ENCODE data around the gene RND3.

Gene RND3

DNA sequence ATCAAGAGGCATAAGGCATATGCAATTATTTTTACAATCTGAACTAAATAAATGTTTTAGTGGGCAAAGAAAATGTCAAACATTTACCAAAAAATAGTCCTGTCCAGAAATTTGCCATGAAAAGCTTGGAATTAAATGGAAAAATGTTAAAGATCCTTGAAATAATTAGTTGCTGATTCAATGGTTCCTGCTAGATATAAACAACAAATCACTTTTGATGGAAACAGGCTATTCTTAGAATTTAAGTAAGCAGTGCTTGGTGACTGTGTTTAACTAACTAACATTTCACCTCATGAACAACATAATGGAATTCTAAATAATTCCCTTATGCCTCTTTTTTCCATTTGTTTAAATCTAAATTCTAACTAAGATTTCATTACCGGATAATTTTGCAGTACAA is 3.9 kb downstream of the RND3 start:
- Mint-ChIP-seq H3K4me1 (peaks cover 23% of the 10 kb centered on the region), H3K4me3 (no peak overlapping the region), H3K9me3 (no peaks in the 10 kb centered on the region), H3K27ac (no peak overlapping the region), H3K27me3 (peaks cover 44% of the 10 kb centered on the region)
- no peak for ATAC-seq
- no peak for DNase-seq

GRCh38 chr2:150482667-150483400 is 4.6 kb downstream of the RND3 start:
- peaks cover 23% of the 10 kb centered on the region for H3K4me1 Mint-ChIP-seq
- H3K9me3 Mint-ChIP-seq: no peaks in the 10 kb centered on the region
- no peak overlapping the region for H3K4me3 Mint-ChIP-seq
- DNase-seq: no peak
- no peak overlapping the region for H3K27ac Mint-ChIP-seq
- ATAC-seq: no peak
- H3K27me3 Mint-ChIP-seq: peaks cover 37% of the 10 kb centered on the region

- H3K9me3 Mint-ChIP-seq: no peaks in the 10 kb centered on the region
- DNase-seq (no peak), ATAC-seq (no peak)
- no peak overlapping the region for H3K27ac Mint-ChIP-seq
- H3K27me3 Mint-ChIP-seq: peaks cover 30% of the 10 kb centered on the region
- H3K4me1 Mint-ChIP-seq: peaks cover 17% of the 10 kb centered on the region
- no peak overlapping the region for H3K4me3 Mint-ChIP-seq
These were observed 5.4 kb downstream of the RND3 start for GRCh38 chr2:150482111-150482510.

DNA sequence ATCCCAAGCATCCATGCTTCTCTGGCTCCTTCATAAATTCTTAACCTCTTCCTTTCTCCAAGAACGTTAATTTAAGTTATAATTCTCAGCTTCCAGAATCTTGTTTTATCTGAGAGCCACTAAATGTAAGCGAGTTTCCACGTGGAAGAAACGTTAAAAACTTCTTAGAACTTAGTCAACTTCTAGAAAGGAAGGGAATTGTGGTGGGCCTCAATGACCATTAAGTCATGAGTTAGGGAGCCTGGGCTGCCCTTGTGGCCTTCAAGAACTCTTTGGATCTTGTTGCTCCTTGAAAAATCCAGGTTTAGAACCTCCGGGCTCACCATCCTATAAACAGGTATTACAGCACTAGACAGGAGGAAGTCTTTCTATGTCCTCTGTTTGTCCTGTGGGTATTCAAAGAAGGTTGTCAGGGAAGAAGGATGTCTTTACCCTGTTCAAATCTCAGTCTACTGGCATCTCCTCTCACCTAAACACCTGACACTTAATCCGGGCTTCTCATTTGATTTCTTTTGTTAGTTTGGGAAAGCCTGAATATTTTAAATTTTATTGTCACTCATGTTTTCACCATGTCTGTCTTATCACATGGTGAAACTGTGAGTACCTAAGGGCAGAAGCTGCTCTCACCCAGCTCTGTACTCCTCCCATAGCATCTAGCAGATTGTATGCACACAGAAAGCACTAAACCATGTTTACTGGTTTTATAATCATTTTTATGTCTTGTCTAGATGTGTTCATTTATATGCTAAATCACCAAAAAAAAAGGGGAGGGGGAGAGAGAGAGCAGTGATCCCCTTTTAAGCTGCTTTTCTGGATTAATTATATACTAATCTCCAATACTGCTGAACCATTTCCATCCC is 6.3 kb downstream of the RND3 start:
- no peak overlapping the region for H3K4me3 Mint-ChIP-seq

DNA sequence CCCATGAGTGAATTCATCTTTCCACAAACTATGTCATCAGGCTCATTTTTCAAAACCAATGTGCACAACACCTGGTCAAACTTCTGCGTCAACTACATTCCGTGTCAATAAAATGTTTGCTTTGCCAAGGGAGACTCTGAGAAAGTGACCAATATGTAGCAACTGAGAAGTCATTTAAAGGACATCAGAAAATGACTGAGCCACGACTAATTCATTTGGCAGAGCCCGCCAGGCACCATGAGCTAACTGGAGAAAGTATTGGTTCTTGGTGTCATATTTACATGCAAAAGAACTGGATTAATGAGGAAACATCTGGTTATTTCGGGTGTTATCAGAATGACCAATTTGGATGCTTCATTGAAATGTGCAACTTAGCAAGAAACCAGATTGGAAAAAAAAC is 7.2 kb downstream of the RND3 start:
- Mint-ChIP-seq H3K27me3 (peaks cover 11% of the 10 kb centered on the region), H3K27ac (no peak overlapping the region), H3K4me1 (no peaks in the 10 kb centered on the region), H3K4me3 (no peak overlapping the region), H3K9me3 (no peaks in the 10 kb centered on the region)
- ATAC-seq: no peak
- no peak for DNase-seq

More for the DNA sequence above, 6.3 kb downstream of the RND3 start:
- H3K4me1 Mint-ChIP-seq: peaks cover 8% of the 10 kb centered on the region
- H3K27ac Mint-ChIP-seq: no peak overlapping the region
- ATAC-seq (no peak), DNase-seq (no peak)
- H3K9me3 Mint-ChIP-seq: no peaks in the 10 kb centered on the region
- peaks cover 21% of the 10 kb centered on the region for H3K27me3 Mint-ChIP-seq

GRCh38 chr2:150479075-150479915 is 8.2 kb downstream of the RND3 start:
- Mint-ChIP-seq H3K4me1 (no peaks in the 10 kb centered on the region), H3K27me3 (peaks cover 2% of the 10 kb centered on the region), H3K4me3 (no peak overlapping the region), H3K9me3 (peaks cover 0 to 1% of the 10 kb centered on the region in 2 donors), H3K27ac (no peak overlapping the region)
- DNase-seq (no peak), ATAC-seq (no peak)

DNA sequence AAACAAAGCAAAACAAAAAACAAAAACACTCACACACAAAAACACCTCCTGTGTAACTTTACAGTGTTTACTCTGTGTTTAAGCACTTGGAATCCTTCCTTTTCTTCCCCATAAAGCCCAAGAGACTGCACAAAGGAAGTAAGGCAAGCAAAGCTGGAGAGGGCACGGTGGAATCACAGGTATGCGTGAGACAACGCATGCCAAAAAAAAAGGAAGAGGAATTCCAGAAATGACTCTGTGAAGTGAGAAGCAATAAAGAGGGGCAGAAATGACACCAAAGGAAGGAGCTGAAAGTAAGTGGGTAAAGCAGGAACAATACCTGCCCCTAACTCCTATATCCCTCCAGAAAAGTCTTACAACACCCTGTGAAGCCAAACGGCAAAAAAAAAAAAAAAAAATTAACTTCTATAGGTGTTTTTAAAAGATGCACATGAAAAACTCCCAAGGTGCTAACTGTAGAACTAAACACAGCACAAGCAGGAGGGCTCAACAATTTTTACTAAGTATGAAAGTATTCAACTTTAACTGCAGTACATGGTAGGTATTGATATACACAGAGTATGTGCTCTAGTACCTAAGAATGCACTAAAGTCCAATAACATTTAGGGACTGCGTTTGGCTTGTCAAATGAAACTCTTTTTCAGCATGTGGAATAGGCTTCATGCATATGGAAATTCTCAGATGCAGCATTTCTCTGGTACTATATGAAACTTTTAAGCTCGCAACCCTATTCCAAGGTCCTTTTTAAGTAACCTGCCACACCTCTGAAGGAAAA is 9.1 kb downstream of the RND3 start:
- ATAC-seq (no peak), DNase-seq (no peak)
- Mint-ChIP-seq H3K27me3 (no peaks in the 10 kb centered on the region), H3K4me1 (no peaks in the 10 kb centered on the region), H3K27ac (no peak overlapping the region), H3K9me3 (peaks cover 0 to 6% of the 10 kb centered on the region in 2 donors), H3K4me3 (no peak overlapping the region)

DNA sequence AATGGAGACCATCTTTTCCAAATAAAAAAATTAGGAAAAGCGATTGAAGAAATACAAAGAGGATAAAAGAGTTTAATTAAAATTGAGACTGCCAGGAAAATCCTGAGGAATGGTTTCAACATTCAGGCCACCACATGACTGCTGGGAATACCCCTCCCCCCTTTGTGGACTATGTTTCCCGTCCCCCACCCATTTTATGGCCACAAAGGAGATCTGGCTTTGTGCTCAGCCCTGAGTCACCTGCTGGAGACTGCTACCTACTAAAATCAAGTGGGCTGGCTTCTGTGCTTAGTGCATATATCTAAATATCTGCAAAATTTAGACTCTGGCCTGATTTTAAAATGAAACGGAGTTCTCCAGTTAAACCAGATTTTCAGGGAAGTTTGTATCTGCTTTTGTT is 10.1 kb downstream of the RND3 start:
- Mint-ChIP-seq H3K4me3 (no peak overlapping the region), H3K9me3 (peaks cover 0 to 6% of the 10 kb centered on the region in 2 donors), H3K27ac (no peak overlapping the region), H3K4me1 (no peaks in the 10 kb centered on the region), H3K27me3 (no peaks in the 10 kb centered on the region)
- ATAC-seq (no peak), DNase-seq (no peak)

- DNase-seq: no peak
- peaks cover 0 to 6% of the 10 kb centered on the region in 2 donors for H3K9me3 Mint-ChIP-seq
- no peak overlapping the region for H3K4me3 Mint-ChIP-seq
- no peaks in the 10 kb centered on the region for H3K4me1 Mint-ChIP-seq
- no peaks in the 10 kb centered on the region for H3K27me3 Mint-ChIP-seq
- no peak overlapping the region for H3K27ac Mint-ChIP-seq
- no peak for ATAC-seq
These were observed 10.6 kb downstream of the RND3 start for GRCh38 chr2:150476809-150477302.

- ATAC-seq (no peak), DNase-seq (no peak)
- Mint-ChIP-seq H3K4me3 (no peak overlapping the region), H3K9me3 (peaks cover 0 to 6% of the 10 kb centered on the region in 2 donors), H3K27me3 (no peaks in the 10 kb centered on the region), H3K4me1 (no peaks in the 10 kb centered on the region), H3K27ac (no peak overlapping the region)
These were observed 11.2 kb downstream of the RND3 start for GRCh38 chr2:150476286-150476685.

GRCh38 chr2:150475479-150476250 is 11.8 kb downstream of the RND3 start:
- Mint-ChIP-seq H3K9me3 (peaks cover 0 to 6% of the 10 kb centered on the region in 2 donors), H3K27ac (no peak overlapping the region), H3K27me3 (no peaks in the 10 kb centered on the region), H3K4me3 (no peak overlapping the region), H3K4me1 (no peaks in the 10 kb centered on the region)
- ATAC-seq: no peak
- DNase-seq: no peak

DNA sequence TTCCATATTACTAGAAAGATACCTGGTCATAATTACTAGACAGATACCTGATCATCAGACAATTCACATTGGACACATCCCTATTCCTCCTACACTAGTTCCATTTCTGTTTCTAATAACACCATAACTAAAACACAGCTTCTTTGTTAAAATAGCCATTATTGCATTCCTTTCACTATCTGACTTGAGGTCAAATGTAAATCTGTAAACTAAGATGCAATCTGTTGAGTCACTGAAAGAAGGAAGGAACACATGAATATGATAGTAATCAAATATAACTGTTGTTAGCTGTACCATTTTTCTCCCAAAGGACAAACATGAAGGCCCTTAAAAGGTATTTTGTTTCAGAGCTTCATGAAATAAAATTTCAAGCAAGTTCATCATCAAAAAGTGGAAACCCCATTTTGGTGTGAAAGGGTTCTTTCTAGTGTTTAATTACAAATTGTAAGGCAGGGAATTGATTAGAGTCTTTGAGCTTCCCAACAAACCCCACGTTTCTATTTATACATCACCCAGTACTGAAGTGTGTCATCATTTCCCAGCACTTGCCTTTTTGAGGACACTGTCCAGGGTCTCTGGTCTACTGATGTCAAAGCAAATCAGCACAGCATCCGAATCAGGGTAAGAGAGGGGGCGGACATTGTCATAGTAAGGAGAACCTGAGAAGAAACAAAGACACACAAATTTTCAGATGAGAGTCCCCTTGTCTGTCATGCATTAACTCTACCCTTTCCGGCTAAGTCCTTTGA is 13.0 kb downstream of the RND3 start:
- no peaks in the 10 kb centered on the region for H3K4me1 Mint-ChIP-seq
- ATAC-seq: no peak
- no peak overlapping the region for H3K4me3 Mint-ChIP-seq
- H3K27me3 Mint-ChIP-seq: no peaks in the 10 kb centered on the region
- H3K9me3 Mint-ChIP-seq: peaks cover 0 to 6% of the 10 kb centered on the region in 2 donors
- H3K27ac Mint-ChIP-seq: no peak overlapping the region
- no peak for DNase-seq

DNA sequence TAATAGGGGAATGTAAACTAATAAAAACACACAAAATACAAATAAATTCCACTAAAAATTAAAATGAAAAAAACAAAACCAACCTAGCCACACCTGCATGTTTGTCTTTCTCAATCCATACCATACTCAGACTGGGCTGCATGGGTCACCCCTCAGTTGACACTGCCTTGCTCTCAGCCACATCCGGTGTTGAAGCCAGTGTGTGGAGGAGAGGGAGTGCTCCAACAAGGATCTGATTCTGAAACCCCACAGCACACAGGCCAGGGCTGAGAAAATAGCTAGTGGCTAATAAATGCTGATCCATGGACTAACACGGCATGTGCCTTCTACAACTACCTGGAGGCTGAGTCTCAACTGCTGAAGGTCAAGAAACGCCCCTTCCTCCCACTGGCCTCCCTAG is 13.7 kb downstream of the RND3 start:
- H3K27ac Mint-ChIP-seq: no peak overlapping the region
- no peak for DNase-seq
- H3K9me3 Mint-ChIP-seq: peaks cover 0 to 6% of the 10 kb centered on the region in 2 donors
- no peaks in the 10 kb centered on the region for H3K27me3 Mint-ChIP-seq
- no peaks in the 10 kb centered on the region for H3K4me1 Mint-ChIP-seq
- no peak overlapping the region for H3K4me3 Mint-ChIP-seq
- no peak for ATAC-seq

DNA sequence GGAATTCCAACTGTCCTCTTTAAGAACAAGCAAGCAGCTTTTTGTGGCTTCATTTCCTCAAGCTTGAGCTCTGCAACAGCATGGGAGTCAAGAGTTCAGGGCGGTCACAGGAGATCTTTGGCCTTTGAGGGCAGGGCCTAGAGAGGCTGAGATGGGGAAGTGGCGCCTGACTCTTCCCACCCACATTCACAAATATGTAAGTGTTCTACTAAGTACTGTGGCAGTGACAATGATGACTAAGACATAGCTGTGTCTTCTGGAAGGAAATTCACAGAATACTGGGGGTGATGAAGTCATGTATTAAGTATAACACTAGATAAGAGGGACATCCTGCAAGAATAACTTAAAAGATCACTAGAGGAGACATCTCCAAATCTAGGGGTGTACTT is 15.0 kb downstream of the RND3 start:
- no peak for DNase-seq
- Mint-ChIP-seq H3K9me3 (peaks cover 0 to 6% of the 10 kb centered on the region in 2 donors), H3K27ac (no peak overlapping the region), H3K4me3 (no peak overlapping the region), H3K27me3 (no peaks in the 10 kb centered on the region), H3K4me1 (no peaks in the 10 kb centered on the region)
- no peak for ATAC-seq

All from stimulated activated naive CD8-positive, alpha-beta T cell treated with anti-CD3 and anti-CD28 coated beads, Interleukin-15, amount 100 ng/mL, for 72 hours (primary cell).